K562 (cell line): ENCODE data around the gene INO80C. TPM values are rescaled to one million over a fixed set of nuclear protein-coding genes. Genes with fewer than 3 reads are reported as not detected.

Experiments used
- CBFA2T2 ChIP-seq: fragments of 450-650 bp; conservative IDR thresholded peaks from 2 replicates; pipeline ENCODE4 v1.6.1; 2017; ENCODE audit warnings: mild to moderate bottlenecking
- DPF2 ChIP-seq: fragments of 450-650 bp; IDR thresholded peaks from 2 replicates; pipeline ENCODE4 v1.6.1; 2016
- EP300 ChIP-seq: IDR thresholded peaks from 2 replicates; pipeline ENCODE4 v1.6.1; 2012; ENCODE audit warnings: low read length, improper control_type of control experiment
- FOXA3 ChIP-seq, 2 experiments: fragments of 450-650 bp in 1 of 2; sonication (generic) in 1 of 2; formaldehyde crosslinking; IDR thresholded peaks in 1 of 2; conservative IDR thresholded peaks in 1 of 2; 2 replicates each; pipeline versions ENCODE4 v1.4.0 to v1.8.0; 2020 to 2022; ENCODE audit warnings: mild to moderate bottlenecking in 2 of 2, missing genetic modification reagents in 1 of 2
- HEY1 ChIP-seq: fragments of 250-450 bp; sonication (Bioruptor Pico); IDR thresholded peaks from 2 replicates; pipeline ENCODE4 v1.5.0; 2020; ENCODE audit warnings: mild to moderate bottlenecking, moderate library complexity, borderline replicate concordance
- IFI16 ChIP-seq: fragments of 250-450 bp; sonication (Bioruptor Pico); IDR thresholded peaks from 2 replicates; pipeline ENCODE4 v2.1.2; 2022; ENCODE audit warnings: mild to moderate bottlenecking, inconsistent platforms
- ILK ChIP-seq: fragments of 450-650 bp; IDR thresholded peaks from 2 replicates; pipeline ENCODE4 v1.6.1; 2016; ENCODE audit warnings: missing genetic modification characterization, low read depth, mild to moderate bottlenecking, missing compliant biosample characterization, moderate library complexity, borderline replicate concordance
- KLF16 ChIP-seq: IDR thresholded peaks from 2 replicates; pipeline ENCODE4 v1.6.1; 2016; ENCODE audit warnings: antibody characterized with exemption
- KLF6 ChIP-seq: fragments of 250-450 bp; sonication (Bioruptor Pico); IDR thresholded peaks from 2 replicates; pipeline ENCODE4 v1.4.0; 2020; ENCODE audit warnings: mild to moderate bottlenecking, moderate library complexity, borderline replicate concordance
- NCOR1 ChIP-seq: fragments of 450-650 bp; IDR thresholded peaks from 2 replicates; pipeline ENCODE4 v1.6.1; 2016; ENCODE audit warnings: mild to moderate bottlenecking, moderate library complexity
- POLR2G ChIP-seq: fragments of 200-400 bp; formaldehyde crosslinking; IDR thresholded peaks from 2 replicates; pipeline ENCODE4 v1.6.1; 2017; ENCODE audit warnings: low read depth, mild to moderate bottlenecking, antibody characterized with exemption, low read length, moderate library complexity
- PRPF4 ChIP-seq: fragments of 200-400 bp; formaldehyde crosslinking; IDR thresholded peaks from one replicate; pipeline ENCODE4 v1.6.1; 2017; ENCODE audit warnings: low read length, low read depth, mild to moderate bottlenecking; ENCODE audit not compliant: insufficient read depth, poor library complexity, severe bottlenecking
- RFX7 ChIP-seq: fragments of 250-450 bp; sonication (Bioruptor Pico); IDR thresholded peaks from 2 replicates; pipeline ENCODE4 v1.5.1; 2021; ENCODE audit warnings: mild to moderate bottlenecking
- SREBF1 ChIP-seq: fragments of 150-350 bp; IDR thresholded peaks from 2 replicates; pipeline ENCODE4 v1.6.1; 2014; ENCODE audit warnings: antibody characterized with exemption, low read depth, low read length, borderline replicate concordance
- SRSF1 ChIP-seq: fragments of 200-400 bp; formaldehyde crosslinking; IDR thresholded peaks from 2 replicates; pipeline ENCODE4 v1.6.1; 2017; ENCODE audit warnings: mild to moderate bottlenecking, low read depth, low read length, moderate library complexity
- TAF7 ChIP-seq: fragments of 450-650 bp; IDR thresholded peaks from 2 replicates; pipeline ENCODE4 v1.6.1; 2016; ENCODE audit warnings: missing genetic modification characterization, missing compliant biosample characterization
- TEAD1 ChIP-seq, 2 experiments: fragments of 450-650 bp in 1 of 2; sonication (generic) in 1 of 2; formaldehyde crosslinking; IDR thresholded peaks; 2 replicates each; pipeline versions ENCODE4 v1.4.0 to v1.8.0; 2020 to 2022; ENCODE audit warnings: mild to moderate bottlenecking in 2 of 2, missing genetic modification reagents in 1 of 2
- ZNF133 ChIP-seq: fragments of 250-450 bp; sonication (Bioruptor Pico); IDR thresholded peaks from 2 replicates; pipeline ENCODE4 v1.4.0; 2020; ENCODE audit warnings: mild to moderate bottlenecking
- ZNF561 ChIP-seq: fragments of 450-650 bp; formaldehyde crosslinking; conservative IDR thresholded peaks from 2 replicates; pipeline ENCODE4 v1.4.0; 2020; ENCODE audit warnings: mild to moderate bottlenecking, moderate library complexity
- ZNF57 ChIP-seq: fragments of 450-650 bp; formaldehyde crosslinking; IDR thresholded peaks from 2 replicates; pipeline ENCODE4 v1.4.0; 2020; ENCODE audit warnings: mild to moderate bottlenecking, moderate library complexity
- polyA plus RNA-seq, 8 experiments: library from polyadenylated mRNA; depleted of rRNA in 4 of 8; stranded (reverse) in 5 of 8; unstranded in 3 of 8; fragments of >200 nt; fragmentation: Nextera tagmentation in 2 of 8; fragmentation: Illumina TruSeq in 1 of 8; extraction: Ambion mirVana in 2 of 8; extraction: Trizol in 1 of 8; gene quantifications; 2 replicates each; pipeline versions ENCODE4 v1.2.1 to v1.2.3, GENCODE V29; 2011 to 2014; ENCODE audit warnings: inconsistent platforms in 1 of 8, missing spikeins in 1 of 8
- total RNA-seq, 7 experiments: library from RNA; depleted of rRNA in 6 of 7; stranded (reverse); fragments of >200 nt in 6 of 7; fragmentation: Illumina TruSeq in 2 of 7; extraction: Trizol in 2 of 7; gene quantifications; 2 replicates each; pipeline versions ENCODE4 v1.2.1 to v1.2.3, GENCODE V29; 2011 to 2021; ENCODE audit warnings: low replicate concordance in 1 of 7
- TF ChIP-seq, protein P1 (sequence below), 2 experiments: fragments of 200-800 bp in 1 of 2; sonication (Bioruptor generic) in 1 of 2; sonication (generic) in 1 of 2; formaldehyde crosslinking in 1 of 2; IDR thresholded peaks in 1 of 2; conservative IDR thresholded peaks in 1 of 2; 2 replicates each; pipeline versions ENCODE4 v1.5.0 to v1.6.1; 2016 to 2020; ENCODE audit warnings: missing compliant biosample characterization in 1 of 2, missing genetic modification characterization in 1 of 2, missing genetic modification reagents in 1 of 2
- TF ChIP-seq, protein P2 (sequence below): sonication (generic); formaldehyde crosslinking; IDR thresholded peaks from 2 replicates; pipeline ENCODE4 v1.8.1; 2022; ENCODE audit warnings: missing genetic modification reagents
- TF ChIP-seq, protein P3 (sequence below): fragments of 250-450 bp; sonication (Bioruptor Pico); IDR thresholded peaks from 2 replicates; pipeline ENCODE4 v1.6.1; 2021; ENCODE audit warnings: mild to moderate bottlenecking
- TF ChIP-seq, protein P4 (sequence below): fragments of 250-450 bp; sonication (Bioruptor Pico); IDR thresholded peaks from 2 replicates; pipeline ENCODE4 v1.8.0; 2021; ENCODE audit warnings: moderate library complexity, mild to moderate bottlenecking, inconsistent platforms

INO80C gene
- total and polyA plus RNA-seq, 9 of the 15 experiments (the other 6 are each of a cell fraction or from before 2014, with no cell fraction given), result 14.3 to 53.3 (median 46.6) TPM

DNA sequence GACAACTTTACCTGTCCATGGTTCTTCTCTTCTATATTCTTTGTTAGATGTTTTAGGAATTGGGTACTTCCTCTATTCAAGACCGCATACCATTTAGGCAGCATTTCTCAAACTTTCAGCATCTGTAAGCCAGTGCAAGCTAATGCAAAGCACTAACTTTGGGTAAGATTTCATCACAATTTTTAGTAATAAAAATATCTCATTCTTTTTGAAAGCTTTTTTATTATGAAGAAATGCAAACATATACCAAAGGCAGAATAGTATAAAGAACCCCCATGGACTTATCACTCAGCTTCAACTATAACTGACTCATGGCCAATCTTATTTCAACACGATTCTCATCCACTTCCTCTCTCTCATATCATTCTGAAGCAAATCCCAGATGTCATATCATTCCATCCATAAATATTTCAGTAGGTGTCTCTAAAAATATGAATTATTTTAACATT, 32.9 kb downstream of the INO80C start (continued):
- TF ChIP-seq, protein P1, sequence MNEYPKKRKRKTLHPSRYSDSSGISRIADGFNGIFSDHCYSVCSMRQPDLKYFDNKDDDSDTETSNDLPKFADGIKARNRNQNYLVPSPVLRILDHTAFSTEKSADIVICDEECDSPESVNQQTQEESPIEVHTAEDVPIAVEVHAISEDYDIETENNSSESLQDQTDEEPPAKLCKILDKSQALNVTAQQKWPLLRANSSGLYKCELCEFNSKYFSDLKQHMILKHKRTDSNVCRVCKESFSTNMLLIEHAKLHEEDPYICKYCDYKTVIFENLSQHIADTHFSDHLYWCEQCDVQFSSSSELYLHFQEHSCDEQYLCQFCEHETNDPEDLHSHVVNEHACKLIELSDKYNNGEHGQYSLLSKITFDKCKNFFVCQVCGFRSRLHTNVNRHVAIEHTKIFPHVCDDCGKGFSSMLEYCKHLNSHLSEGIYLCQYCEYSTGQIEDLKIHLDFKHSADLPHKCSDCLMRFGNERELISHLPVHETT (CRISPR knock-in tag; conservative IDR thresholded peaks at IDR 0.05 in 1 of 2, IDR thresholded peaks at IDR 0.05 in 1 of 2), result no peak
- TF ChIP-seq PRPF4, result no peak
- TF ChIP-seq KLF6 (CRISPR knock-in tag), result no peak
- no peak for TF ChIP-seq ILK (tag)
- TF ChIP-seq POLR2G, result no peak
- peak; percentile 74; the same call in 1 of the 2 replicates for TF ChIP-seq EP300
- no peak for TF ChIP-seq RFX7
- TF ChIP-seq TAF7 (tag), result no peak
- TF ChIP-seq ZNF133 (CRISPR knock-in tag), result no peak
- TF ChIP-seq NCOR1, result peak; percentile 28; the same call in 1 of the 2 replicates
- no peak for TF ChIP-seq TEAD1 (CRISPR knock-in tag; IDR thresholded peaks at IDR 0.05)
- TF ChIP-seq, protein P2, sequence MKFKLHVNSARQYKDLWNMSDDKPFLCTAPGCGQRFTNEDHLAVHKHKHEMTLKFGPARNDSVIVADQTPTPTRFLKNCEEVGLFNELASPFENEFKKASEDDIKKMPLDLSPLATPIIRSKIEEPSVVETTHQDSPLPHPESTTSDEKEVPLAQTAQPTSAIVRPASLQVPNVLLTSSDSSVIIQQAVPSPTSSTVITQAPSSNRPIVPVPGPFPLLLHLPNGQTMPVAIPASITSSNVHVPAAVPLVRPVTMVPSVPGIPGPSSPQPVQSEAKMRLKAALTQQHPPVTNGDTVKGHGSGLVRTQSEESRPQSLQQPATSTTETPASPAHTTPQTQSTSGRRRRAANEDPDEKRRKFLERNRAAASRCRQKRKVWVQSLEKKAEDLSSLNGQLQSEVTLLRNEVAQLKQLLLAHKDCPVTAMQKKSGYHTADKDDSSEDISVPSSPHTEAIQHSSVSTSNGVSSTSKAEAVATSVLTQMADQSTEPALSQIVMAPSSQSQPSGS (CRISPR knock-in tag), result no peak
- TF ChIP-seq, protein P3, sequence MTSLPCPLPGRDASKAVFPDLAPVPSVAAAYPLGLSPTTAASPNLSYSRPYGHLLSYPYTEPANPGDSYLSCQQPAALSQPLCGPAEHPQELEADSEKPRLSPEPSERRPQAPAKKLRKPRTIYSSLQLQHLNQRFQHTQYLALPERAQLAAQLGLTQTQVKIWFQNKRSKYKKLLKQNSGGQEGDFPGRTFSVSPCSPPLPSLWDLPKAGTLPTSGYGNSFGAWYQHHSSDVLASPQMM (CRISPR knock-in tag), result no peak
- TF ChIP-seq, protein P4, sequence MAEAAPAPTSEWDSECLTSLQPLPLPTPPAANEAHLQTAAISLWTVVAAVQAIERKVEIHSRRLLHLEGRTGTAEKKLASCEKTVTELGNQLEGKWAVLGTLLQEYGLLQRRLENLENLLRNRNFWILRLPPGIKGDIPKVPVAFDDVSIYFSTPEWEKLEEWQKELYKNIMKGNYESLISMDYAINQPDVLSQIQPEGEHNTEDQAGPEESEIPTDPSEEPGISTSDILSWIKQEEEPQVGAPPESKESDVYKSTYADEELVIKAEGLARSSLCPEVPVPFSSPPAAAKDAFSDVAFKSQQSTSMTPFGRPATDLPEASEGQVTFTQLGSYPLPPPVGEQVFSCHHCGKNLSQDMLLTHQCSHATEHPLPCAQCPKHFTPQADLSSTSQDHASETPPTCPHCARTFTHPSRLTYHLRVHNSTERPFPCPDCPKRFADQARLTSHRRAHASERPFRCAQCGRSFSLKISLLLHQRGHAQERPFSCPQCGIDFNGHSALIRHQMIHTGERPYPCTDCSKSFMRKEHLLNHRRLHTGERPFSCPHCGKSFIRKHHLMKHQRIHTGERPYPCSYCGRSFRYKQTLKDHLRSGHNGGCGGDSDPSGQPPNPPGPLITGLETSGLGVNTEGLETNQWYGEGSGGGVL (CRISPR knock-in tag), result no peak
- peak; percentile 25; the same call in 1 of the 2 replicates for TF ChIP-seq DPF2
- no peak for TF ChIP-seq FOXA3 (CRISPR knock-in tag; conservative IDR thresholded peaks at IDR 0.05 in 1 of 2, IDR thresholded peaks at IDR 0.05 in 1 of 2)
- no peak for TF ChIP-seq IFI16 (CRISPR knock-in tag)
- TF ChIP-seq SREBF1, result no peak
- TF ChIP-seq KLF16, result 0 out of 2 replicates have a peak, but pooled peaks have one; percentile 14
- TF ChIP-seq CBFA2T2, result peak; percentile 54
- TF ChIP-seq SRSF1, result no peak
- TF ChIP-seq ZNF57 (CRISPR knock-in tag), result no peak
- TF ChIP-seq ZNF561, result no peak
- TF ChIP-seq HEY1 (CRISPR knock-in tag), result no peak
